GM19025 (cell line): ENCODE results near the gene KAZN.

ENCODE experiments used
- ATAC-seq: cut with Tn5 transposase; IDR thresholded peaks from one replicate; pipeline ENCODE4 v1.9.1; 2021; ENCODE audit warnings: mild to moderate bottlenecking, low read depth, moderate library complexity; ENCODE audit not compliant: unreplicated experiment

Gene KAZN

DNA sequence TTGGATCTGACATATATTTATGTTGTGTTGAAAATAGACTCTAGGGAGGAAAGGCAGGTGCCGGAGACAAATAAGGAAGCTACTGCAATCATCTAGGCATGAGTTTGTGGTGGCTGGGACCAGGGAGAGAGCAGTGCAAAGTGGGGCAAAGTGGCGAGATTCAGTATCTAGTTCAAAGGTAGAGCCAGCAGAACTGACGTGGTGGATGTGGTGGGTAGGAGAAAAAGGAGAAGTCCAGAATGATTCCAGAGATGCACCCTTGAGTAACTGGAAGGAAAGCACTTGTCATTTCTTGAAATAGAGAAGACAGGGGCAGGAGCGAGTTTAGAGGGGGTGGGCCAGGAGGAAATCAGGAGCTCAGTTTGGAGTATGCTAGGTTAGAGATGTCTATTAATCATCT is 275.2 kb downstream of the KAZN start:
- no peak for ATAC-seq

- ATAC-seq: no peak
These were observed 277.3 kb downstream of the KAZN start for GRCh38 chr1:14875524-14876509.

DNA sequence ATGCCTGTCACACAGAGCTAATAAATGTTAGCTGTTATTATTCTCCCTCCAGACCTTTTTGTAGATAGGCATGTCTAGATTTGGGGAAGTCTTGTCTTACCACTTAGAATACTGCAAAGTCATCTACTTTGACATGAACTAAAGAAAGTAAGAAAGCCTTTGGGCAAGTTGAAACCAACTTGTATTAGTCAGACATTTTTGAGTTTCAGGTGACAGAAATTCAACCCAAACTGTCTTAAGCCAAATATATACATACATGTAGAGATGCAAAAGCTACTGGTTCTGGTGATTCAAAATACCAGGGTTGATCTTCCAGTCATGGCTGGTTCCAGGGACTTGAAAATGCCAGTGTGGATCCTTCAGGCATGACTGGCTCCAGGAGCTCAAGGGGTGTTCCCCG is 278.3 kb downstream of the KAZN start:
- no peak for ATAC-seq

- ATAC-seq: no peak
These were observed 278.7 kb downstream of the KAZN start for GRCh38 chr1:14877224-14877623.

GRCh38 chr1:14878124-14878523 is 279.6 kb downstream of the KAZN start:
- no peak for ATAC-seq

GRCh38 chr1:14878951-14879350 is 280.5 kb downstream of the KAZN start:
- no peak for ATAC-seq

- no peak for ATAC-seq
These were observed 282.2 kb downstream of the KAZN start for GRCh38 chr1:14880456-14881316.

DNA sequence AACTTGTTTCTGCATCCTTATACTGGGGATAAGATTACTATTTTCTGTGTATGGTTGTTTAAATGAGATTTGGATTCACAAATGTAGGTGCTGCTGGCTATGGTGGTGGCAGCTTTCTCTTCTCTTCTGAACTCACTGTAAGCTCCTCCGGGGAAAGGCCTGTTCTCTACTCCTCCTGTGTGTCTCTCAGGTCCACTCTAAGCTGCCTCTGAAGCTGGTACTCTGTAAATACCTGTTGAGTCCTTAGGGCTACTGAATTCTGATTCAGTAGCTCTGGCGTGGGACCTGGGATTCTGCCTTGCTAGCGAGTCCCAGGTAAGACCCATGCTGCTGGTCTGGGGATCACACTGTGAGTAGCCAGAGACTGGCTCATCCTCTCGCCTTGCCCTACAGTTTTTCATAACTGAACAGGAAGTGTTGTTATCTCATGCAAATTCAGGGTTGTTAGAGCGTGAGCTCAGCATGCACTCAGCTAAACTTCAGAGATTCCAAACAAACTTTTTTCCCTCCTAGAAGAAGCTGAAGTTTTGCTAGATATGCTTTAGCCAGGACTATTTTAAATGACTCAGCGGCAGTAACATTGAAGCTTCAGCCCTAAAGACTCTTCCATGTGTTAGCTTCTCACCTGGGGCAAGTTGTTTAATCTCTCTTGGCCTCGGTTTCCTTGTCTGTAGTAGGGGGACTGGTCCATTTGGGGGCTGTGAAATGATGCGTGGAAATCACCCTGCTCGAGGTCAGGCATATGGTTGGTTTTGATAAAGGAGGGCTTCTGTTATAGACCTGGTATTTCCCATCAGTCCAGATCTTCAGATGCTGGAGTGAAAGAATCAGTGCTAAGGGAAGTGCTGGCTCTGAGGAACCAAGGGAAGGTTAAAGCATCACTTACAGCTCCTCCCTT is 283.5 kb downstream of the KAZN start:
- no peak for ATAC-seq

- ATAC-seq: no peak
These were observed 286.2 kb downstream of the KAZN start for GRCh38 chr1:14884614-14885175.

DNA sequence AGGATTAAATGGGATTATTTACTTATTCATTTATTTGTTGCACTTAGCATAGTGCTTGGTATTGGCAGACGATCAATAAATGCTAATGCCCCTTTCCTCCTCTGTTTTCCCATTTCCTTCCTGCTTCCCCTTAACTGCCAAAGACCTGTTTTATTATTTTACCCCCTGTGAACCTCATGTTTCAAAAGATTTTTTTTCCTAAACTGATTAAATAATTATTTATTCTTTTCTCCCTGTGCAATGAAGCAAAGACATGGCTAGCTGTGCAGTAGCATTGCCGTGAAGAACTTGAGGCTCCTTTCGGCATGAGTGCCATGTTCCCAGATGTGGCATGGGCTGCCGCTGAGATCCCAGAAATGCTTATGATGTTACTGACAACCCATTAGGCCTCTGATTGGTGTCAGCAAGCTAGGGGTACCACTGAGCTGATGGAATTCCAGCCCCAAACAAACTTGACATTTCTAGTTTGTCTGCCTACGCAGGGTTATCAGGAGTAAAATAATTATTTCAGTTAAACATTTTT is 288.6 kb downstream of the KAZN start:
- ATAC-seq: no peak

DNA sequence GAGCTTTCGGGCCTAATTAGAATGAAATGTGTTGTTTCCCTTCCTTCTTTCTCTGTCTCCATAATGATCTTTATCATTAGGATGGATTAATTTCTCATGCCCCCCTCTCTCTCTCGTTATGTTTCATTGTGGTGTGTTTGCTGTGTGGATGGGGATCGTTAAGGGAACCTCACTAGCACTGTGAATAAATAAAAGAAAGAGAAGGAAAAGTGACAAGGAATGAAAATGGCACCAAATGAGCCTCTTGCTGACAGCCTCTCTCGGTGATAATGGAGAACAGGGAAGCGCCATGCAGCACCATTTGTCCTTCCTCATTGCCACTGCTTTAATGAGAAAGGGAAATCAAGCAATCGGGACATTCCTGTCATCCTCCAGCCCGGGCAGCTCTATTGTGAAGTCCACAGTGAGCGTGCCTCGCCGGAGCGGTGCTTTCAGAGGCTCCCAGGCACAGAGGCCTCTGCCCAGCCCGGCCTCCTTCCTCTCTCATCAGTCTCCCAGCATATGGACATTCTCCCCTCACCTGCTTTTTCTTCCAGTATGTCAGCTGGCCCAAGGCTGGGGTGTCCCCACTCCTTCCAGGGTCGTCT is 289.4 kb downstream of the KAZN start:
- no peak for ATAC-seq

- no peak for ATAC-seq
These were observed 289.9 kb downstream of the KAZN start for GRCh38 chr1:14888374-14888773.

- ATAC-seq: no peak
These were observed 291.4 kb downstream of the KAZN start for GRCh38 chr1:14889825-14890440.

DNA sequence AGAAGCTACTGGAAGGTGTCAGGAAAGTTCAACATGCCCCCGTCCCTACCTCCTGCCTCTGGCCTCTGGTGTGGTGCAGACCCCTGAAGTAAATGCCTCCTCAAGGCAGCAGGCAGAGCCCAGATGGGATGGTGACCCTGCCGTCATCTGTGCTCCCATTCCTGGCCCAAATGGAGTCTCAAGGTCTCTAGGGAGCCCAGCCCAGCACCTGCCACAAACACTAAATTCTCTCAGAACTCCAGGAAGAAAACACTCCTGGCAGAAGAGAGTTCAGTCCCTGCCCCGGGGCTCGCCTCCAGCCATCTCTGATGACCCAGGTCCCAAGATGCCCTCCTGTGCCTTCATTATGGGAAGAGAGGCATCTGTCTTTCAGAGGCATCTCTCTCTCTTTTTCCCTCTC is 293.5 kb downstream of the KAZN start:
- ATAC-seq: no peak

DNA sequence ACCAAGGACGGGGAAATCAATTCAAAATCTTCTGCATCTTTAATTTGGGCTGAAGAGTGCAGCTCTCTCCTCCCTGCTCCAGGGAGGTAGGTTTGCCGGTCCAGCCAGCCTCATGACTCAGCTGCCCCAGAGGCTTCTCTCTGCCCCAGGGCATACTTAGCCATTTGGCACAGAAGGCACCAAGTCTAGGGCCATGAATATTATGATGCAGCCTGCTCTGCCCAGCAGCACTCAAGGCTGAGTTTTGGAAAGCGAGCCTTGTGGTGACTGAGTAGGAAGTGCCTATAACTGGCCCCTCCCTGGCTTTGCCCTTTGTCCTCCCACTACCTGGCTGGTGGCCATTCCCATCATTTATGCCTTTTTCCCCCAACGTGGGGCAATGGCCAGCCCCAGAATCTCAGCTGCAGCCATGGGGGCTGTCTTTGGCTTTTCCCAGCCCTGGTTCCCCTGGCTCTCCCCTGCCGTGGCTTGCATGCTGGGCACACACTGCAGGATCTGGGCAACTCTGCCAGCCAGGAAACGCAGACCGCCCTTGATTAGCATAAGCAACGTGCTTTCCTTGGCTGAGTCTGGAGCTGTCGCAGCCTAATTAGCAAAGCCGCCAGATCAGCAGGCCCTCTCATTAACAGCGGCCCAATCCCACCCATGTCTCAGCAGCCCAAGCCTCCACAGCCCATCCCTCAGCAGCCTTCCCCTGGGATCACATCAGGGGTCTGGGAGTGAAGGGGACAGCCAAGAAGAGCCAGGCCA is 296.5 kb downstream of the KAZN start:
- no peak for ATAC-seq

- no peak for ATAC-seq
These were observed 297.2 kb downstream of the KAZN start for GRCh38 chr1:14895727-14896126.

GRCh38 chr1:14896381-14897079 is 298.0 kb downstream of the KAZN start:
- ATAC-seq: no peak

DNA sequence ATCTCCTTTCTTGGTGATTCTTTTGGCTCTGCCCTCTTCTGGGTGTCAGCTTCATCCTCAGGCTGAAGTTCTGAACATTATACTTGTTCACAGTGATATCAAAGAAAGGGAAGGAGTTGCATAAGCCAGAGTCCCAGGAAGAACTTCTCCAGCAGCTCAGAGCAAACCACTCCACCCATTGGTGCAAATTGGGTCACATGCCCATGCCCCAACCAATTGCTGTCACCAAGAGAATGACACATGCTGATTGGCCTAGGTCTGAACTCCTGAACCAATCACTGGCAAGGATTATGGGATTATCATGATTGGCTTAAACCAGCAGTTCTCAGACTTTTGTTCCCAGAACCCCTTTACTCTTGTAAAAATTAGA is 298.6 kb downstream of the KAZN start:
- ATAC-seq: no peak
